COR-L47 (cell line): ENCODE results near the gene KLHL25.

Experiments
- DNase-seq: peaks from one replicate; lab custom pipeline; 2025; lab: John Stamatoyannopoulos, UW

Gene KLHL25

GRCh38 chr15:85777250-85778106, 17.2 kb downstream of the KLHL25 start:
- DNase-seq = no peak

DNA sequence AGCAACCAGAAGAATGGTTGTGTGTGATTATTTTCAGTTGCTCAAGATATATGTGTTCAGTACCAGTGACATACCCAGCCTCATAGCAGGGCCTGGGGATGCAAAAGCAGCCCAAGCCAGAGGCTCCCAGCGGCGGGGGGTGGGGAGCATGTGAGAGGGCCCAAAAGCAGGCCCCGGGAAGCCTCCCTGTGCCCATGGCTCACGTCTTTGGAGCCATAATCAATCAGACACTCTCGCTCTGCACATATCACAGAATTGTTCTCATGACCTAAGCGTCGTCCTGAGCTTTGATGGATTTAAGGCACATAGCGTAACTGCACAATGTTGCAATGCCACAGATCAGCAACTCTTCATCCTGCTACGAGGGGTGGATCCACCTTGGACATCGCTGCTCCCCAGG, 20.8 kb downstream of the KLHL25 start:
- no peak for DNase-seq

DNA sequence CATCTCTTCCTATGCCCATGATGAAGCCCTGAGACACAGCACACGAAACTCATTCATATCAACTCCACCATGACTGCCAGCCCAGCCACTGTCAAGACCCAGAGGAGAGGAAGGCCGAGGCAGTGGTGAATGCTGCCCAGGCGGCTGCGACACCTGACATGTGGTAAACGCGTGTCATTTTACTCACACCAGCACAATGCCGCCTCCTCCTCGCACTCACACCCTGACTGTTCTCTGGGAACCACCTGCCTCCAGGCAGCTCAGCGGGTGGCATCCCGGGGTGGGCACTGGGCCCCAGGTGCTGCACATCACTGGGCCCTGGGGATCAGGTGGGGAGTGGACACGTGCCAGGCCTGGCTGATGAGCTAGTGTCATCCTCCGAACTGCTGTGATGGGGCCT, 21.5 kb downstream of the KLHL25 start:
- DNase-seq = no peak

DNA sequence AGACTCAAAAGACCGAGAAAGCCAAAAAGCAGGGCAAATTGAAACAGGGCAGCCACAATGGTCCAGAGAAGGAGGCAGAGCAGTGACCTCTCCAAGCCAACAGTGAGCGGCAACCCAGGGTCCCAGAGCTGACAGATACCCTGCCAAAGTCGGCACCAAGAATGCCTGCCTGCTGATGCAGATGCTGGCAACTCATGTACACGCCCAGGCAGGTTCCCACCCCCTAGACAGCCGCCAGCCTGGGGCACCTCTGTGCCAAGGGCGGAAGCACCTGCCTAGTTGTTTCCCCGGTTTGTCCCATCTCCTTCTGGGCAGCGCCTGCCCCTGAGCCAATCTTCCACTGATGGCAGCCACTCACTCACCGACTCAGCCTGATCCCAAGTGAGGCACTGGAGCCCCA, 22.1 kb downstream of the KLHL25 start:
- no peak for DNase-seq

- DNase-seq = no peak
These were observed 22.8 kb downstream of the KLHL25 start for GRCh38 chr15:85771781-85772445.

DNA sequence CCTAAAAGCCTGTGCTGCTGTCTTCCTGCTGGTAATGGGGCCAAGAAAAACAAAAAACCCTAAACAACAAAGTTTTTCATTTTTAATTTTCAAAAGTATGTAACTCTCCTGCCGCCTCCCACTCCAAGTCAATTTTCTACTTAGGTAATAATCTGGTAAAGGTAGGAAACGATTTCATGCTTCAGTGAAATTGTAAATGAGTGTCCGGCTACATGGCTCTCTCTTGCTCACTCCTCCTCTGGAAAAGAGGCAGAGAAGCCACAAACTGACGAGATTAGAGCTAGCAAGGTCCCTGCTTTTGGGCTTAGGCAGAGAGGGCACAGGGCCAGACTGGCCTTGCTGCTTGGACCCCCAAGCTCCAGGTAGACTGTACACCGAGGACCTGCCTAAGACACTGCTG, 23.5 kb downstream of the KLHL25 start:
- DNase-seq = no peak

- DNase-seq = no peak
These were observed 24.4 kb downstream of the KLHL25 start for GRCh38 chr15:85770096-85771041.

GRCh38 chr15:85769182-85769900, 25.4 kb downstream of the KLHL25 start:
- no peak for DNase-seq

DNA sequence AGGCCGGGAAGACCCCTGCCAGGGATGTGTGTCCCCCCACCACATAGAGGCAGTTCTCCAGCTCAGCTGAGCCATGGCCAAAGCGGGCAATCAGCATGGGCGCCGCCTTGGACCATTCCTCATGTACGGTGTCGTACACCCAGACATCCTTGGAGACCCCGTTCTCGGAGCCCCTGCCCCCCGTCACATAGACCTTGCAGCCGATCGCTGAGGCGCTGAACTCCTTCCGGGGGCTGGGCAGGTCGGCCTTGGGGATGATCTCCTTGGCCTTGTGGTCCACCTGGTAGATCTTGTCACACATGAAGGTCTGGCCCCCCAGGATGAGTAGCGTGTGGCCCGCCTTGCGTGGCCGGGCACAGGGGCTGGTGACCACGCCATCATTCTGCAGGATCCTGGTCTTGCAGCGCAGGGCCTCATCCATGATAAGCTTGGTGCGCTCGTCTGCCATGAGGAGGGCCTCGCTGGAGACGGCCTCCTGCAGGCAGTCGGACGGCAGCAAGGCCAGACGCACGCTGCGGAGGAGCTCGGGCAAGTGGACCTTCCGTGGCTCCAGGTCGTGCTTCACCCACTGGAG, 26.0 kb downstream of the KLHL25 start:
- DNase-seq = no peak

DNA sequence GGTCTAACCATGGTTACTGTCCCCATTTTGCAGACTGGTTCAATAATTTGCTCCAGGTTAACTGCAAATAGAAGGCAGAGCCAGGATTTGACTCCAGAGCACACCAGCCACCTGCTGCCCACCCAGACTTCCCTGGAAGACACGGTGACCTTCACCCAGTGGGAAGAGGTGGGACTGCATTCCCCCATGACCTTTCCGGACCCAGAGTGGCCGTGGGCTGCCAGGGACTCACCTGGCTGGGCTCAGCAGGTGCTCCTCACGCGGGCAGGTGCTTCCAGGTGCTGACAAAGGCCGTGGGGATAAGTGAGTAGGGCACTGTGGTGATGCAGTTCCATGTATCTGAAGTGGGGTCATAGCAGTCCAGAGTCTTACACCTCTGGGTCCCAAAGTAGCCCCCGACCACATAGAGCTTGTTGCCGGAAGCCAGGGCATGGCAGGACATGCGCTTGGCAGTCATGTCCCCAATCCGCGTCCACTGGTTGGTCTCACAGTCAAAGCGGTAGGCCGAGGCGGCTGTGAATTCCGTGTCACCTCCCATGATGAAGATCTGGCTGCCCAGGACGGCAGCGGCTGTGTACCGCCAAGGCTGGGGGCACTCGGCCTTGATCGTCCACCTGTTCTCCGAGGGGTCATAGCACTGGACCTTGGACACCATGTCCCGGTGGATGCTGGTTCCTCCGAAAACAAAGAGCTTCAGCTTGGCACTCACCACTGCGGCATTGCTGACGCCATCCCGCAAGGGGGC, 26.8 kb downstream of the KLHL25 start:
- no peak for DNase-seq

DNA sequence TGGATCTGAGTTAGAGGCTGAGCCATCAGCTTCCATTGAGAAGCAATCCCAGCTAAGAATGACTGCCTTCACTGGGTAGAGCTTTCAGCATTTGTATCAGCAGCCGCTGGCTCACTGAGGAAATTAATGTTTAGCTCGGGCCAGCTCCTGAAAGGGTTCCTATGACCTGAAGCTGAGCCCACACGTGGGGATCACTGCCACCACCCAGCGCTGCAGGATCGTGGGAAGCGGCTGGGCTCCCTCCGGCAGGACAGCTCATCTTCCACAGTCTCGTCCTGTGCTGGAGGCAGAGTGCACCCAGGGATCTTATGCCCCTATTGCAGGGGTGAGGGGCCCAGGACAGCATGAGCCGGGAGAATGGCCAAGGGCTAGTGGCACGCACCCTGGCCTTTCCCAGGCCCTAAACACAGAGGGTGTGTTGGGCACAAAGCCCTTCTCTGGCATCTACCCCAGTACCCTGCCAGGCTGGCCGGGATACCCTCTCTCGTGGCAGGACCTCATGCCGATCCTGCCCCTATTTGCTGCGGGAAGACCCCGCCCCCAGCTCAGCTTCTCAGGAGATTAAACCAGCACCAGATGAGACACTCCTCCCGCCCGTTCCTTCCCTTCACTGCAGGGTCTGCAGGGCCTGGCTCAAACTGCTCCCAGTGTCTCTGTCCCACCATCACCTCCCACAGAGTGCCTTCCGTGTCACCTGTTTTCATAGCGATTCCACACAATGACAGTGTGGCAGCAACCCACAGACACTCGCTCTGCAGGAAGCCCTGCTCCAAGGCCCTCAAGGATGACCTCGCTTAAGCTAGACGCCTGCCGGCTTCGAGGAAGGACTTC, 28.5 kb downstream of the KLHL25 start:
- DNase-seq = no peak

- DNase-seq = no peak
These were observed 30.0 kb downstream of the KLHL25 start for GRCh38 chr15:85764649-85765277.

GRCh38 chr15:85763673-85764633, 30.8 kb downstream of the KLHL25 start:
- DNase-seq = no peak

DNA sequence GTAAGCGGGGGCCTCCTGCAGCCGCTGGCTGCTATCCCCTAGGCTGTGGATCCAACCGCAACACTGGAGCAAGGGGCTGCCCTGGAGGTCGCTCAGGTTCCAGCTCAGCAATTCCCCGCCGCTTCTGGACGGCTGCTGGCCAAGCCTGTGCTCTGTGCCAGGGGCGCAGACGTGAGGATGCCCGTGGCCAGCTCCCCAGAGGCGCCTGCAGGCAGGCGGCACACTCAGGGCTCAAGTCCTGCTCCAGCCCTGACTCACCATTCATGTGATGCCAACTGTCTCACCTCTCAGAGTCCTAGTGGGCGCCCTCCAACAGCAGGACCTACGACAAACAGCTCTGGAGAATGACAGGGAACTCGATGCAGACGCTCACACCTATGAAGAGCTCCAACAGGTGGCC, 31.6 kb downstream of the KLHL25 start:
- DNase-seq = no peak

- no peak for DNase-seq
These were observed 32.0 kb downstream of the KLHL25 start for GRCh38 chr15:85762756-85763127.

- no peak for DNase-seq
These were observed 32.5 kb downstream of the KLHL25 start for GRCh38 chr15:85762039-85762755.

DNA sequence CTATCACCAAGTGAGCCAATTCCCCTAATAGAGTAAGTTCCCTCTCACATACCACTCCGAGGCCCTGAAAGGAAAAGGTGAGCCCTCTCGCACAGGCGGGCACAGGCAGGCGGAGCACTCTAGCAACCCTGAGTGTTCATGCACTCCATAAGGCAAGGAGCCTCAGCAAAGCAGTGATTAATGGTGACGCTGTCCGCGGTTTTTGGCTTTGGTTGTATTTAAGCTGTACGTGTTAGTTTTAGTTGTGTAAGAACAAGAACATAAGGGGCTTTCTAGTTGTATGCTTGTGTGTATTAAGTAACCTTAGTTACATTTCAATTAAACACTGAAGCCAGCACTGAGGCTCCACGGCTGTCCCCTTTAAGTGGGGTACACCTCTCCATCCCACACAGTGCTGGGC, 33.1 kb downstream of the KLHL25 start:
- DNase-seq = no peak
